ENCODE data around the gene CHMP4B.

Gene CHMP4B

GRCh38 chr20:33820362-33820761, 9.2 kb downstream of the CHMP4B start:
- no peak for DNase-seq (ENCODE audit: low read depth in 2 of 2)

GRCh38 chr20:33821270-33821836, 10.2 kb downstream of the CHMP4B start:
- no peak for DNase-seq (ENCODE audit: low read depth in 2 of 2)

GRCh38 chr20:33822423-33822822, 11.3 kb downstream of the CHMP4B start:
- DNase-seq (ENCODE audit: low read depth in 2 of 2) = no peak

- DNase-seq (ENCODE audit: low read depth in 2 of 2) = no peak
These were observed 11.8 kb downstream of the CHMP4B start for GRCh38 chr20:33822991-33823390.

- no peak for DNase-seq (ENCODE audit: low read depth in 2 of 2)
These were observed 13.7 kb downstream of the CHMP4B start for GRCh38 chr20:33824852-33825251.

- DNase-seq (ENCODE audit: low read depth in 2 of 2) = no peak
These were observed 14.5 kb downstream of the CHMP4B start for GRCh38 chr20:33825340-33826269.

GRCh38 chr20:33826270-33826897, 15.2 kb downstream of the CHMP4B start:
- DNase-seq (ENCODE audit: low read depth in 2 of 2) = no peak

GRCh38 chr20:33827109-33827508, 16.0 kb downstream of the CHMP4B start:
- no peak for DNase-seq (ENCODE audit: low read depth in 2 of 2)

- DNase-seq (ENCODE audit: low read depth in 2 of 2) = no peak
These were observed 16.6 kb downstream of the CHMP4B start for GRCh38 chr20:33827634-33828325.

- DNase-seq (ENCODE audit: low read depth in 2 of 2) = no peak
These were observed 17.2 kb downstream of the CHMP4B start for GRCh38 chr20:33828326-33828844.

- DNase-seq (ENCODE audit: low read depth in 2 of 2) = no peak
These were observed 17.9 kb downstream of the CHMP4B start for GRCh38 chr20:33828967-33829560.

GRCh38 chr20:33829636-33830035, 18.5 kb downstream of the CHMP4B start:
- no peak for DNase-seq (ENCODE audit: low read depth in 2 of 2)

- DNase-seq (ENCODE audit: low read depth in 2 of 2) = no peak
These were observed 19.2 kb downstream of the CHMP4B start for GRCh38 chr20:33830371-33830770.

GRCh38 chr20:33832103-33832804, 21.1 kb downstream of the CHMP4B start:
- DNase-seq (ENCODE audit: low read depth in 2 of 2) = no peak

GRCh38 chr20:33833333-33833732, 22.2 kb downstream of the CHMP4B start:
- DNase-seq (ENCODE audit: low read depth in 2 of 2) = no peak

- no peak for DNase-seq (ENCODE audit: low read depth in 2 of 2)
These were observed 24.5 kb downstream of the CHMP4B start for GRCh38 chr20:33835615-33836172.

- no peak for DNase-seq (ENCODE audit: low read depth in 2 of 2)
These were observed 25.1 kb downstream of the CHMP4B start for GRCh38 chr20:33836277-33836676.

- DNase-seq (ENCODE audit: low read depth in 2 of 2) = no peak
These were observed 26.1 kb downstream of the CHMP4B start for GRCh38 chr20:33837096-33837830.

GRCh38 chr20:33838035-33838864, 27.1 kb downstream of the CHMP4B start:
- DNase-seq (ENCODE audit: low read depth in 2 of 2) = no peak

Data from stimulated activated CD4-positive, alpha-beta T cell treated with anti-CD3 and anti-CD28 coated beads, Interleukin-15, amount 100 ng/mL, for 48 hours (primary cell).